Measurements from ENCODE around the gene PPM1H. TPM values are rescaled to one million over a fixed set of nuclear protein-coding genes. Genes with fewer than 3 reads are reported as not detected.

The PPM1H gene
- total RNA-seq, 4 donors from 2014 or later, result 0.83 to 3.0 (median 2.3) TPM

GRCh38 chr12:62697893-62698292 is 237.1 kb downstream of the PPM1H start:
- no peaks in the 10 kb centered on the region for H3K27me3 ChIP-seq
- no peaks in the 10 kb centered on the region for H3K9me3 ChIP-seq
- intact Hi-C loops (cut with DNase I), result no loop called here
- WGBS, result 87% methylated on average over 1 of the region's 1 CpG
- TF ChIP-seq, protein P1, sequence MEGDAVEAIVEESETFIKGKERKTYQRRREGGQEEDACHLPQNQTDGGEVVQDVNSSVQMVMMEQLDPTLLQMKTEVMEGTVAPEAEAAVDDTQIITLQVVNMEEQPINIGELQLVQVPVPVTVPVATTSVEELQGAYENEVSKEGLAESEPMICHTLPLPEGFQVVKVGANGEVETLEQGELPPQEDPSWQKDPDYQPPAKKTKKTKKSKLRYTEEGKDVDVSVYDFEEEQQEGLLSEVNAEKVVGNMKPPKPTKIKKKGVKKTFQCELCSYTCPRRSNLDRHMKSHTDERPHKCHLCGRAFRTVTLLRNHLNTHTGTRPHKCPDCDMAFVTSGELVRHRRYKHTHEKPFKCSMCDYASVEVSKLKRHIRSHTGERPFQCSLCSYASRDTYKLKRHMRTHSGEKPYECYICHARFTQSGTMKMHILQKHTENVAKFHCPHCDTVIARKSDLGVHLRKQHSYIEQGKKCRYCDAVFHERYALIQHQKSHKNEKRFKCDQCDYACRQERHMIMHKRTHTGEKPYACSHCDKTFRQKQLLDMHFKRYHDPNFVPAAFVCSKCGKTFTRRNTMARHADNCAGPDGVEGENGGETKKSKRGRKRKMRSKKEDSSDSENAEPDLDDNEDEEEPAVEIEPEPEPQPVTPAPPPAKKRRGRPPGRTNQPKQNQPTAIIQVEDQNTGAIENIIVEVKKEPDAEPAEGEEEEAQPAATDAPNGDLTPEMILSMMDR (IDR thresholded peaks at IDR 0.05), result no peak
- TF ChIP-seq POLR2AphosphoS5 (IDR thresholded peaks at IDR 0.05) (no peak), EP300 (IDR thresholded peaks at IDR 0.05) (no peak)
- peaks cover 8 to 25% (median 20%) of the 10 kb centered on the region in 4 donors for H3K4me1 ChIP-seq
- no peak overlapping the region for H3K4me3 ChIP-seq
- DNase-seq (ENCODE audit: extremely low spot score), result no peak
- H3K36me3 ChIP-seq, result peaks cover 0 to 3% (median 0%) of the 10 kb centered on the region in 4 donors
- H3K27ac ChIP-seq (replicated peaks in 1 of 4), result no peak overlapping the region

- H3K27me3 ChIP-seq, result no peaks in the 10 kb centered on the region
- no peaks in the 10 kb centered on the region for H3K9me3 ChIP-seq
- peaks cover 4 to 16% (median 11%) of the 10 kb centered on the region in 4 donors for H3K4me1 ChIP-seq
- TF ChIP-seq POLR2A (IDR thresholded peaks at IDR 0.05; ENCODE audit: low read depth) (no peak), EP300 (IDR thresholded peaks at IDR 0.05) (no peak), POLR2AphosphoS5 (IDR thresholded peaks at IDR 0.05) (no peak)
- TF ChIP-seq, protein P1 (IDR thresholded peaks at IDR 0.05), result no peak
- H3K27ac ChIP-seq (replicated peaks in 1 of 4), result no peak overlapping the region
- no peak for DNase-seq (ENCODE audit: extremely low spot score)
- intact Hi-C loops (cut with DNase I), result no loop called here
- peaks cover 0 to 9% (median 0%) of the 10 kb centered on the region in 4 donors for H3K36me3 ChIP-seq
- H3K4me3 ChIP-seq, result no peak overlapping the region
- WGBS, result 100% methylated on average over 2 of the region's 2 CpGs
Observed at GRCh38 chr12:62695696-62696095, 239.3 kb downstream of the PPM1H start.

DNA sequence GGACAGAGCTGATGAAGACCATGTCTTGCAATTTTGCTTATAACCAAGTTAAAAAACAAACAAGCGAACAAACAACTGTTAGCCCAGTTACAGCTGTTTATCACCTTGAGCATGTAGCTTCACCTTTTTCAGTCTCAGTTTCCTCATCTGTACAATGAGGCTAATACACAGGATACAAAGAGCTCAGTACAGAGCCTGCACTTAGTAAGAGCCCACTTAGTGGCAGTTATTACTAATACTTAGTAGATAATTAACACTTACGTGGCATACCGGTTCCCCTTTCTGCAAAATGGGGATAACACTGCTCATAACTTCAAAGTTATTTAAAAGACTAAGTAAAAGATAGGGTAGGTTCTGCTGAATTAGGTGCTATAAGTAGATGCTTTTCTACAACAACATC is 240.3 kb downstream of the PPM1H start:
- no peak for DNase-seq (ENCODE audit: extremely low spot score)
- Histone ChIP-seq H3K4me3 (no peak overlapping the region), H3K36me3 (peaks cover 0 to 9% (median 0%) of the 10 kb centered on the region in 4 donors), H3K27ac (replicated peaks in 1 of 4) (no peak overlapping the region), H3K27me3 (no peaks in the 10 kb centered on the region), H3K9me3 (no peaks in the 10 kb centered on the region), H3K4me1 (peaks cover 5 to 16% (median 11%) of the 10 kb centered on the region in 4 donors)
- TF ChIP-seq, protein P1 (IDR thresholded peaks at IDR 0.05), result no peak
- TF ChIP-seq EP300 (IDR thresholded peaks at IDR 0.05) (no peak), POLR2AphosphoS5 (IDR thresholded peaks at IDR 0.05) (no peak), POLR2A (IDR thresholded peaks at IDR 0.05; ENCODE audit: low read depth) (no peak)
- intact Hi-C loops (cut with DNase I), result no loop called here
- 92% methylated on average over 3 of the region's 3 CpGs for WGBS

DNA sequence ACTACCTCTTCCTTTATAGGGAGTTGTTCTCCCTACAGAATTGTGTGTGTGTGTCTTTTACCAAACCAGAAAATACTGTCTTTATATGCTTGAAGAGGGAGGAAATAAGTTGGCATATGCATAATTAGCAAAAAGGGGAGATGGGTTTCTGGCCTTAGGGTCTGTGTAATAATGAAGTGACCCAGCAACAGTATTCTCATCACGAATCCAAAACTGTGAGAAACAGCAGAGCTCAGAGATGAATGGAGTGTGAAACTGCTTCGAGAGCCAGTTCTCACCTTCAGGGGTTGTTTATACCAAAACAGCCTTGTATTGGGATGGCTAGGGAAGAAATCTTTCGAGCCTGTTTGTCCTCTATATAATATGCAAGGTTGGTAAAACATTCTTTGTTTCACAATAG is 240.8 kb downstream of the PPM1H start:
- Histone ChIP-seq H3K4me1 (peaks cover 7 to 20% (median 14%) of the 10 kb centered on the region in 4 donors), H3K9me3 (no peaks in the 10 kb centered on the region), H3K27ac (replicated peaks in 1 of 4) (no peak overlapping the region), H3K36me3 (peaks cover 0 to 9% (median 0%) of the 10 kb centered on the region in 4 donors), H3K27me3 (no peaks in the 10 kb centered on the region), H3K4me3 (no peak overlapping the region)
- TF ChIP-seq, protein P1 (IDR thresholded peaks at IDR 0.05), result no peak
- no peak for TF ChIP-seq POLR2AphosphoS5 (IDR thresholded peaks at IDR 0.05)
- no peak for TF ChIP-seq POLR2A (IDR thresholded peaks at IDR 0.05; ENCODE audit: low read depth)
- no peak for TF ChIP-seq EP300 (IDR thresholded peaks at IDR 0.05)
- 73% methylated on average over 3 of the region's 3 CpGs for WGBS
- no peak for DNase-seq (ENCODE audit: extremely low spot score)
- intact Hi-C loops (cut with DNase I), result no loop called here
